Measurements from ENCODE around the gene OR51G1. TPM values are rescaled to one million over a fixed set of nuclear protein-coding genes. Genes with fewer than 3 reads are reported as not detected.
"Not testable (repeated sequence)": the region's sequence is repeated elsewhere in the genome, so short reads cannot be mapped to it uniquely, and the experiment has no call there.

OR51G1 gene, protein sequence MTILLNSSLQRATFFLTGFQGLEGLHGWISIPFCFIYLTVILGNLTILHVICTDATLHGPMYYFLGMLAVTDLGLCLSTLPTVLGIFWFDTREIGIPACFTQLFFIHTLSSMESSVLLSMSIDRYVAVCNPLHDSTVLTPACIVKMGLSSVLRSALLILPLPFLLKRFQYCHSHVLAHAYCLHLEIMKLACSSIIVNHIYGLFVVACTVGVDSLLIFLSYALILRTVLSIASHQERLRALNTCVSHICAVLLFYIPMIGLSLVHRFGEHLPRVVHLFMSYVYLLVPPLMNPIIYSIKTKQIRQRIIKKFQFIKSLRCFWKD
- total RNA-seq: not detected
- long read RNA-seq: 0 reads

DNA sequence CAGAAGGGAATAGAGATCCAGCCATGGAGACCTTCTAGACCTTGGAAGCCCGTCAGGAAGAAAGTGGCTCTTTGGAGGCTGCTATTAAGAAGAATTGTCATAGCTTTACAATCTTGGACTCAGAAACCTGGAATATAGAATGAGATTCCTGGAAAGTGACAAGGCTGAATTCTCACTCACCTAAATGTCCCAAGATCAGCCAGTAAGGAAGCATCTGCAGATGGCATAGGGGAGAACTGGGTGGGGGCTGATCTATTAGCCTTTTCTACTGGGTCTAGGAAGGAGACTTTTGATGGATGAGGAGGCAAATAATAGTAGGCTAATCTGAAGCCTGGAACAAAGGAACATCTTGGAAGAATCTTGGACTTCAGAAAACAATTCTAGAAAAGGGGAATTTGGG is at the start of gene OR51G1:
OR51G1 (minus strand) TSS at position 101 of the 400 bp plus-strand sequence; CDS start at position 101, 0 bp downstream.
- Histone ChIP-seq H3K27ac (replicated peaks) (no peak within 1 kb of the TSS), H3K36me3 (no peaks in the 10 kb centered on the region), H3K4me1 (no peaks in the 10 kb centered on the region), H3K4me3 (no peak within 1 kb of the TSS), H3K9me3 (replicated peaks) (no peaks in the 10 kb centered on the region), H3K27me3 (ENCODE audit: low read depth) (no peaks in the 10 kb centered on the region)
- no peak for DNase-seq
- intact Hi-C loops (cut with micrococcal nuclease): no loop called here
- TF ChIP-seq, protein P1, sequence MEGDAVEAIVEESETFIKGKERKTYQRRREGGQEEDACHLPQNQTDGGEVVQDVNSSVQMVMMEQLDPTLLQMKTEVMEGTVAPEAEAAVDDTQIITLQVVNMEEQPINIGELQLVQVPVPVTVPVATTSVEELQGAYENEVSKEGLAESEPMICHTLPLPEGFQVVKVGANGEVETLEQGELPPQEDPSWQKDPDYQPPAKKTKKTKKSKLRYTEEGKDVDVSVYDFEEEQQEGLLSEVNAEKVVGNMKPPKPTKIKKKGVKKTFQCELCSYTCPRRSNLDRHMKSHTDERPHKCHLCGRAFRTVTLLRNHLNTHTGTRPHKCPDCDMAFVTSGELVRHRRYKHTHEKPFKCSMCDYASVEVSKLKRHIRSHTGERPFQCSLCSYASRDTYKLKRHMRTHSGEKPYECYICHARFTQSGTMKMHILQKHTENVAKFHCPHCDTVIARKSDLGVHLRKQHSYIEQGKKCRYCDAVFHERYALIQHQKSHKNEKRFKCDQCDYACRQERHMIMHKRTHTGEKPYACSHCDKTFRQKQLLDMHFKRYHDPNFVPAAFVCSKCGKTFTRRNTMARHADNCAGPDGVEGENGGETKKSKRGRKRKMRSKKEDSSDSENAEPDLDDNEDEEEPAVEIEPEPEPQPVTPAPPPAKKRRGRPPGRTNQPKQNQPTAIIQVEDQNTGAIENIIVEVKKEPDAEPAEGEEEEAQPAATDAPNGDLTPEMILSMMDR (IDR thresholded peaks at IDR 0.05; ENCODE audit: borderline replicate concordance): no peak

DNA sequence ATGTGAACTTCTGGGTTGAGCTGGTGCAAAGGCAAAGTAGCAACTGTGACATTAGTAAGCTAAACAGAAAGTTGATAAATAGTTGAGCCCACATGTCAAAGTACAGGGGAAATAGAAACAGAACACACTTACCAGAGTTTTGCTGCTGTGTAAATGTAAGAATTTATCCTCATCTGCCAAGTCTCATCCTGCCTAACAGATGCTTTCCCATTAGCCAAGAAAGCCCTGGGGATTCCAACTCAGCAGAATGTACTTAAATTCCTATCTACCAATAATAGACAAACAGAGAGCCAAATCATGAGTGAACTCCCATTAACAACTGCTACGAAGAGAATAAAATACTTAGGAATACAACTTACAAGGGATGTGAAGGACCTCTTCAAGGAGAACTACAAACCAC is 38.7 kb upstream of the OR51G1 start:
- no peaks in the 10 kb centered on the region for H3K36me3 ChIP-seq
- H3K4me3 ChIP-seq: no peak overlapping the region
- intact Hi-C loops (cut with micrococcal nuclease): no loop called here
- DNase-seq: no peak
- no peaks in the 10 kb centered on the region for H3K4me1 ChIP-seq
- TF ChIP-seq, protein P1 (IDR thresholded peaks at IDR 0.05; ENCODE audit: borderline replicate concordance): no peak
- H3K27me3 ChIP-seq (ENCODE audit: low read depth): peaks cover 4% of the 10 kb centered on the region
- H3K9me3 ChIP-seq (replicated peaks): peaks cover 15% of the 10 kb centered on the region
- H3K27ac ChIP-seq (replicated peaks): no peak overlapping the region

DNA sequence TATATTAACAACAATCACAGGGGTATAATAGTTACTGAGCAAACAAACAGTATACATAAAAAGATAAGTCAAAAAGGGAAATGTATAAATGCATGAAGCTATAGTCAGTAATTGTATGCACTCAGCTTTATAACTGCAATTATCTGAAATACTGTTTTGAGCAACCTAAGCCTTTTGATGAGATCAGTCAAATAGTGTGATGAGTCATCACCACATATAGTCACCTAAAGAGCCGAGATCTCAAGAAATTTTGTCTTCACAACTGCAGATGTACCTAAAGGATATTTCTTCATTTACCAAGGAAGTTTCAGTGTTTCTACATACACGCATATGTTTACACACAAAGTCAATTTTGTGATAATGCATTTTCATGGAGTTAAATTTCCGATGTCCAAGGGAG is 36.7 kb upstream of the OR51G1 start:
- peaks cover 15% of the 10 kb centered on the region for H3K9me3 ChIP-seq (replicated peaks)
- H3K27me3 ChIP-seq (ENCODE audit: low read depth): peaks cover 4% of the 10 kb centered on the region
- no peak overlapping the region for H3K27ac ChIP-seq (replicated peaks)
- H3K4me1 ChIP-seq: no peaks in the 10 kb centered on the region
- DNase-seq: no peak
- no peaks in the 10 kb centered on the region for H3K36me3 ChIP-seq
- intact Hi-C loops (cut with micrococcal nuclease): no loop called here
- no peak overlapping the region for H3K4me3 ChIP-seq
- TF ChIP-seq, protein P1 (IDR thresholded peaks at IDR 0.05; ENCODE audit: borderline replicate concordance): no peak

DNA sequence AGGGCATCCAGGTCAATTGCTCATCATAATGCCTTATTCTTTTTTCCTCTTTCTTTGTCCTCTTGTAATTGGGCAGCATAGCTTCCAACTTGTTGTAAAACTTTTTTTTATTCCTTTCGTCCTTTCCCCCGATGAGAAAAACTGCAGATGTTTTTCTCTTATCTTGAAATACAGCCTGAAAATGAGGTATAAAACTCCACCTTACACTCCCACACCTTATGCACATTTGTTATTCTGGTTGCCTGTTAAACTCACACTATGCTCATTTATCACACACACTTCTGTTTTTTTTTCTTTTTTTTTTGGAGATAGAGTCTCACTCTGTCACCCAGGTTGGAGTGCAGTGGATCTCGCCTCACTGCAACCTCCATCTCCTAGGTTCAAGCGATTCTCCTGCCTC is 33.3 kb upstream of the OR51G1 start:
- intact Hi-C loops (cut with micrococcal nuclease): no loop called here
- no peaks in the 10 kb centered on the region for H3K36me3 ChIP-seq
- no peaks in the 10 kb centered on the region for H3K4me1 ChIP-seq
- TF ChIP-seq, protein P1 (IDR thresholded peaks at IDR 0.05; ENCODE audit: borderline replicate concordance): no peak
- no peaks in the 10 kb centered on the region for H3K9me3 ChIP-seq (replicated peaks)
- DNase-seq: no peak
- H3K27ac ChIP-seq (replicated peaks): no peak overlapping the region
- H3K4me3 ChIP-seq: no peak overlapping the region
- H3K27me3 ChIP-seq (ENCODE audit: low read depth): peaks cover 4% of the 10 kb centered on the region

DNA sequence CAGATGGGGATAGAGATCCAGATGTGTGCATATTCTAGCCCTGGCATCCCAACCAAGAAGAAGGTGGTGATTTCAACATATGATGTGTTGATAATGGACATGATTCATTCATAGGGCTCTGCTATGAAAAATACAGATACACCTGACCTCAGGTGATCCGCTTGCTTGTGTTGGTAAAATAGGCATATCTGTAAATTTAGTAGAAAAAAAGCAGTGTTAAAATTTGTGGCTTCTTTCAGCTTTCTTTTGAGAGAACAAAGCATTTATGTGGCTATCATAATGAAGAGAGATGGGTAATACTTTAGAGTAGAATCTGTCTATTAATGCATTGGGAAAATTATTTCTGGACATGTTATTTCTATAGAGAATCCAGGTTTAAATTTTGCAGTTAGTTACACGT is 31.5 kb upstream of the OR51G1 start, which contains the start of gene OR51A2:
OR51A2 (minus strand) TSS at position 101 of the 400 bp plus-strand sequence; CDS start at position 101, 0 bp downstream.
- H3K4me1 ChIP-seq; intact Hi-C loops (cut with micrococcal nuclease); H3K9me3 ChIP-seq (replicated peaks); H3K36me3 ChIP-seq; DNase-seq; H3K27ac ChIP-seq (replicated peaks); H3K27me3 ChIP-seq (ENCODE audit: low read depth); H3K4me3 ChIP-seq: not testable (repeated sequence)

DNA sequence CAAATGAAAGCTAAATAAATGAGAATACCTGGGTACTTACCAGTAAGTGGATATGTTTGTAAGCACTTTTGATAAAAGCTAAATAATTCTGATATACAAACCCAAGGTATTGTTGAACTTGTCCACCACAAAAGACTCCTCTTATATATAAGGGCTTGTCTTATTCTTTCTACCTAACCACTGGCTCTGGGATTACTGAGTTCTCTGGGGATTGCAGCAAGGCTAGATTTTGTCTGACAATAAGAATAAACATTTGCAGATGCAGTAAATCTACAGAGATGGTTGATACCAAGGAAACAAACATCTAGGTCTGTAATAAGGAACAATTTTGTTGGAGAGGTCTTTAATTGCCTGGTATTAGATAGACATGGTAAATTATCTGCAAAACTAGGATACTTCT is 23.4 kb upstream of the OR51G1 start, which contains the start of gene OR51A4:
OR51A4 (minus strand) TSS at position 101 of the 400 bp plus-strand sequence. CDS start 505 bp downstream, outside the sequence.
- Histone ChIP-seq H3K36me3 (no peaks in the 10 kb centered on the region), H3K4me1 (no peaks in the 10 kb centered on the region), H3K27me3 (ENCODE audit: low read depth) (no peaks in the 10 kb centered on the region), H3K4me3 (no peak within 1 kb of the TSS), H3K27ac (replicated peaks) (no peak within 1 kb of the TSS), H3K9me3 (replicated peaks) (no peaks in the 10 kb centered on the region)
- no peak for DNase-seq
- TF ChIP-seq, protein P1 (IDR thresholded peaks at IDR 0.05; ENCODE audit: borderline replicate concordance): no peak
- intact Hi-C loops (cut with micrococcal nuclease): no loop called here
